NCI-H774 (cell line): ENCODE results near the gene GOLIM4.

ENCODE experiments used
- DNase-seq: peaks from one replicate; lab custom pipeline; 2025; lab: John Stamatoyannopoulos, UW

Gene GOLIM4

DNA sequence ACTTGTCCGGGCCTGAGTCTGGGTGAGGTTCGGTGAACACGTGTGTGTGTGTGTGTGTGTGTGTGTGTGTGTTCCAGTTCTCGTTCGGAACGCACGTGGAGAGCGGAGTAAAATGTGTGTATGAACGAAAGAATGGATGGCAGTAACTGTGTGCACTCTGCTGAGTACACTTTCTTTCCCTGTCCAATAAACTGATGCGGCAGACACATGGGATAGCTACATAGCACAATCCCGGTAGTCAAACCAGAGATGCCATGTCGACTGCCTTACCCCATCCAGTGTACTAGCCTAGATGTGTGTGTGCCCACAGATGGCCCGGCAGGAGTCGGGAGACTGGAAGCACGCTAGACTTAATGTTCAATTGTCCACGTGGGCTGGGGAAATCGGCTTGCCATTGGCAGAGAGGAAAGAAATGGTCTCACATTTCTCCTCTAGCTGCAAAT, 507 bp upstream of the GOLIM4 start:
- peak; percentile 89 for DNase-seq

GRCh38 chr3:168094877-168095610, 680 bp downstream of the GOLIM4 start:
- peak; percentile 56 for DNase-seq

DNA sequence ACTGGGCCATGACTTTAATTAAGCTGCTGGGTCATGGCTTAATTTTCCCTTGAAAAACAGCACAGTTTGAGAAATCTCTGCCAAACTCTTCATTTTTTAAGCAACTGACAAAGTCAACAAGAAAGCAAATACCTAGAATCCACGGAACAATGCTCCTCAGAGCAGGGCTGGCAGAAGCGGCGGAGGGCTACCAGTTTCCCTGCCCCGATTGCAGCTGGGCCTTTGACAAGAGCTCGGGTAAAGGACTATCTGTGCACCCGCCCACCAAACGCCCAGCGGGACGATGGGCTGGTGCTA, 1.2 kb downstream of the GOLIM4 start:
- no peak for DNase-seq

DNA sequence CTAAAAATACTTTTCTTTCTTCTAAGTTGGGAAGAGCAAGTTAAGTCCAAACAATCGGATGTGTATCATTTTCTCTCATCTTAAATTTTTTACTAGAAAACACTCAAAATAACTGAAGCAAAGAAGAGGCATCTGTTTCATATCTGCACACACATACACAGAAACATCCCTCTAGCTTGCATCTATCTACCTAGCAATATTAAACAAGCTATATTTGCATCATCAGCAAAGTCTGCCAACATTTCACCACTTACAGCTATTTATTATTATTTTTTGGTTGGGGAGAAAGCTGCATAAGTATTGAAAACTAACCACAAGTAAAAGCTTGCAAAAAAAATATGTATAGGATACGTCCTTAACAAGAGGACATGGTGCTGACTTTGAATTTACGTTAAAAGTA, 1.9 kb downstream of the GOLIM4 start:
- DNase-seq, result no peak

GRCh38 chr3:168093229-168093628, 2.5 kb downstream of the GOLIM4 start:
- DNase-seq, result no peak

- peak; percentile 22 for DNase-seq
These were observed 3.8 kb downstream of the GOLIM4 start for GRCh38 chr3:168091941-168092340.

DNA sequence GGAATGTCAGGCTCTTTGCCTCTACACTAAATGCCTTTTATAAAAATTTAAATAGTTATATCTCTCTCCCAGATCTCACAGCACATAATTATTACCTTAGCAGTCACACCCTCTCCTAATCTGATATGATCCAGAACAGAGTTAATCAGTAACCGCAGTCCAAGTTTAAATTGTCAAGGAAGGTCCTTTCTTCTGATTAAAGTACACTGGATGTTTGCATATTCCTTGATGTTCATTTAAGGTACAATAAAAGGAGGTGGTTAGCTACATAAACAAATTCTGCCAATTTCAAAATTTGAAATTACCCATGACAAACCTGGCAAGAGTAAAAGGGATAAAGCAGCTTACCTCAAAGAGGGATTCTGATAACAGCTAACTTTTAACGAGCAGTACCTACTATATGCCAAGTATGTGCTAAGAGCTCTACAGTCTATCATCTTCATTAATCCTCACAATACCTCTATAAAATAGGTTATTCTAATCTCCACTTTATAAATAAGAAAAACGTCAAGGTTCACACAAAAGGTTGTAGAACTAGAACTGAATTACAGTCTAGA, 4.3 kb downstream of the GOLIM4 start:
- DNase-seq, result no peak

DNA sequence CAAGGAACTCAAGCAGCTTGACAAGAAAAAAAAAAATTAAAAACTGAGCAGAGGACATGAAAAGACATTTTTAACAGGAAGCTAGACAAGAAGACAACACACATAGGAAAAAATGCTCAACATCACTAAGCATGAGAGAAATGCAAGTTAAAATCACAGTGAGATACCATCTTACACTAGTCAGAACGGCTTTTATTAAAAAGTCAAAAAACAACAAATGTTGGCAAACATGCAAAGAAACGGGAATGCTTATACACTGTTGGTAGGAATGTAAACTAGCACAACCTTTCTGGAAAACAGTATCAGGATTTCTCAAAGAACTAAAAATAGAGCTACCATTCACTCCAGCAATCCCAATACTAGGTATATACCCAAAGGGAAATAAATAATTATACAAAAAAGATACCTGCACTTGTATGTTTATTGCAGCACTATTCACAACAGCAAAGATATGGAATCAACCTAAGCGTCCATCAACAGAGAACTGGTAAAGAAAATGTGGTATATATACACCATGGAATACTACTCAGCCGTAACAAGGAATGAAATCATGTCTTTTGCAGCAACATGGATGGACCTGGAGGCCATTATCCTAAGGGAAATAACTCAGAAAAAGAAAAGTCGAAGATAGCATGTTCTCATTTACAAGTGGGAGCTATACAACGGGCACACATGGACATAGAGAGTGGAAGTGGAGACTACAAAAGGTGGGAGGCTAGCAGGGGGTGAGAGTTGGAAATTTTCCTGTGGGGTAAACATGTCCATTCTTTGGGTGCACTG, 5.2 kb downstream of the GOLIM4 start:
- DNase-seq, result no peak

GRCh38 chr3:168089179-168089771, 6.4 kb downstream of the GOLIM4 start:
- DNase-seq, result no peak

DNA sequence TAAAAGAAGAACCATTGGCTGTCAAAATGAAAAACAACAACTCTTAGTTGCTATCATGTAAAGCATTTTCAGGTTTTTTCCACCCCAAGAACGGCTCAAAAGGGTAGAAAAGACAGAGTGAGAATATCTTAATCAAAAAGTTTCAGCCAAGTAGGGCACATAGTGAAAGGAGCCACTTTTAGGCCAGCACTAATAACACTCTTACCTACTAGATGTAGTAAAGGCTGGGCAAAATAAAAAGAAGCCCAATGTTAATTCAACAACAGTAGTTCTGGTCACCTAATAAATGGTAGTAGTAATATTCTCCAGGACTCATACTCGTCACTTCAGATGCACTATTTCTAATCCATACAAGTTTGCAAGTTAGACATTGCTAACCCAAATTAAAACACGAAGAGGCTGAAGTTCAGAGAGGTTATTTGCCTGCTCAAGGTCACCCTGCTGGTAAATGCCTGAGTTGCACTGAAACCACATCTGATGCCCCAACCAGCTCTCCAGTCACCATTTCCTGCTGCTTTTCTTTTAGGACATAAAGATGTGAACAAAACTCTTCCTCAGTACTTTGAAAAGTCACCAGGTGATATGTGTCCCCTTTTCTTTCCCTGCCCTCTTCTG, 7.5 kb downstream of the GOLIM4 start:
- no peak for DNase-seq

DNA sequence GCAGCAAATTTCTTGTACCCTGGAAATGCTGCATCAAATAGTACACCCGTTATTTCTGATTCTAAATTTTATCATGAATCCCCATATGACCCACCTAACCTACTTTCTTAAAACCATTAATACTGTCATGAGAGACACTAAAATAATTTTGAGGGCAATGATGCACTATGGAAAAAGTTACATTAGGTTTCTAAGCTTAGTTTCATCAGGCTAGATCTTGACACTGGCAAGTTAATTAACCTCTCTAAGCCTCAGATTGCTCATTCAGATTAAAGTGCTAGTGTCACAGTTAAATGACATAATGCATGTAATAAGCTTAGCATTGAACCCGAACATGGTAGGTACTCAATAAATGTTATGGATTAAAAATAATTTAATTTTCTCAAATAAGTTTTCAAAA, 8.2 kb downstream of the GOLIM4 start:
- DNase-seq, result no peak

DNA sequence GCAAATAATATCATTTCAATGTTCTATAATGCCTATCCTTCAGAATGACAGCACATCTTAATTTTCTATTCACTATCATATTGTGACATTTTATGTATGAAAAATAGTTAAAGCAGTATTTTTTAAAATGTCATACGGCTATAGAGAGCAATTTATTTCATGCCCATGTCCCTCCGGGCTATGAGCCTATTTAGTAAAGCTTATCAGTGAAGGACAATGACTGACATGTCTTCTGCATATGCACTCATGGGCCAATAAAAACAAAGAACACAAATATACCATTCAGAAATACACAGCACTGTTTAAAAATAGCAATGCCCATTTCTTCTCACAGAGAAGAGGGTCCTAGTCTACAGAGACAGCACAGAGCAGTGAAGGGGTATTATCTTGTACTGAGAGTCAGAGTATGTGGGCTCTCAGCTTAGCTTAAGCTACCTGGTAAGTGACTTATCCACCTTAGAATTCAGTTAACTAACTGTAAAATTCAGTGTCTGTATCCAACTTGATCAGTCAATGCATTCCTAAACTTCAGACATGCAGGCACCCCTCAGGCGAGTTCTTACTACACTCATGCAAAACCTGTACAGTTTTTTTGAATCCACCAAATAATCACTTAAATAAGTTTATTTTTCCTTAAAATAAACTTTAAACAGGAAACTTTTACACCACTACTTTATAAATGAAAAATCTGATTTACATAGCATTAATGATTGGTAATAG, 9.0 kb downstream of the GOLIM4 start:
- DNase-seq, result no peak

GRCh38 chr3:168085491-168086119, 10.1 kb downstream of the GOLIM4 start:
- no peak for DNase-seq

- no peak for DNase-seq
These were observed 11.8 kb downstream of the GOLIM4 start for GRCh38 chr3:168083906-168084305.

GRCh38 chr3:168081856-168082255, 13.9 kb downstream of the GOLIM4 start:
- no peak for DNase-seq

- DNase-seq, result no peak
These were observed 14.5 kb downstream of the GOLIM4 start for GRCh38 chr3:168081171-168081771.

GRCh38 chr3:168080499-168081170, 15.1 kb downstream of the GOLIM4 start:
- no peak for DNase-seq

GRCh38 chr3:168080022-168080421, 15.7 kb downstream of the GOLIM4 start:
- DNase-seq, result no peak

DNA sequence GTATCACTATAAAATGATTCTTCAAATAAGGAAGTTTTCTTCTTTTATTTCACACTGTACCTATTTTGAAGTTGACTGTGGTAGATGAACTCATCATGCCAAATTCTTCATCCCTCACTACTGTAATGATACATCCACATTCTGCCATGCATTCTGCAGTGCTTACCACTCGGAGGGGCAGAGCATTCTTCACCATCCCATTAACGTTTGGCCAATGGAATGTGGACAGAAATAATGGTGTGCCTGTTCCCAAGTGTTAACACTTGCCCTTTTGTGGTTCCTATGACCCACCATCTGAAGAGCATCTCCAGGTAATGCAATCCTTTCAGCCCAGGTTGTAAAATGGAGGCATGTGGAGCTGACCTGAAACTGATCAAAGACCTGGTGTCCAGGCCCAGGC, 18.6 kb downstream of the GOLIM4 start:
- DNase-seq, result no peak

DNA sequence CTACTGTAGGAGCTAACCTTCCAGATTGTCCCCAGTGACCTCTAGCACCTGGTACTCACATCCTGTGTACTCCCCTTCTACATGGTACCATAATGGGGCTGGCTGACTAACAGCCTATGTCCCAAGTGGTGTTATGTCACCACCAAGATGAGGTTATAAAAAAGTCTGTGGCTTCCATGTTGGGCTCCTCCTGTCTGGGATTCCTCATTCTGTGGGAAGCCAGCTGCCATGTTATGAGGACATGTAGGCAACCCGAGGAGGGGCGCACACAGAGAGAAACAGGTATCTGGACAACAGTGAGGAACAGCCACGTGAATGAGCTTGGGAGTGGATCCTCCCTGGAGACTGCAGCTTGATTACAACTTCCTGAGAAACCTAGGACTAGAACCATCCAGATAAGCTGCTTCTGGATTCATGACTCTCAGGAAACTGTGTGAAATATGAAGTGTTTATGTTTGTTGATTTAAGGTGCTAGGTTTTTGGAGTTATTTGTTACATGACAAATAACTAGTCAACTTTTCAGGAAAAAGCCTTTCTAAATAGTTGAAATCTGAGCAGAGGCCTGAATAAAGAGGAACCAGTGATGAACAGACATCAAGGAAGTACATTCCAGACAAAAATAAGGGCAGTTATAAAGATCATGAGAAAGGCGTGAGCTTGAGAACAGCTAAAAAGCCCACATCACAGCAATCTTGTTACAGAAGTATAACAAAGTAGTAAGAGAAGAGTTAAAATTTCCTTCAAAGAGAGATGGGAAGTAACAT, 21.7 kb downstream of the GOLIM4 start:
- no peak for DNase-seq
